ENCODE measurements around the gene KANSL1.

DNA sequence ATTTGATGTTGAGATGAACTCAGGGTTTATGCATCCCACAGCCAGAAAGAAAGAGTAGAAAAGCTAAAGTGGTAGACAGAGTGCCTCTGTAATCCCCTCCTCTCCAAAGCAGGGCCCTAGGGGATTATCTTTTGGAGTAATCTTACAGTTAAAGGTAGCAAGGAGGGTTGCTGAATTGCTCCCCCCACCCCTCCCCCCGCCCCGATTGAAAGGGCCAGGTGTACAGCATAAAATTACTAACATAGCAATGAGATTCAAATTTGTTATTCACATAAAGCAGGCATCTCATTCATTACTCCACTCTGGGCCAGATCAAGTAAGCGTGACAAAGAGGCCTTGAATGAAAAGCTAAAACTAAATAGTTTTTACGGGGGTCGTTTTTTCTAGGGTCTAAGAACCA is 121.4 kb downstream of the KANSL1 start:
- TF ChIP-seq POLR2A (conservative IDR thresholded peaks at IDR 0.05) (no peak), HIVEP1 (CRISPR knock-in tag; IDR thresholded peaks at IDR 0.05) (no peak), HDGF (IDR thresholded peaks at IDR 0.05) (no peak), HNRNPH1 (optimal IDR thresholded peaks at IDR 0.05; ENCODE audit: low read depth, low read length) (no peak), ILF3 (IDR thresholded peaks at IDR 0.05; ENCODE audit: borderline replicate concordance) (no peak), LARP7 (IDR thresholded peaks at IDR 0.05) (no peak), RAD21 (CRISPR knock-in tag; conservative IDR thresholded peaks at IDR 0.05 in 1 of 2, IDR thresholded peaks at IDR 0.05 in 1 of 2) (no peak), CBX5 (IDR thresholded peaks at IDR 0.05; ENCODE audit: borderline replicate concordance, low read depth) (no peak), DIDO1 (tag; IDR thresholded peaks at IDR 0.05; ENCODE audit: low read depth) (no peak), POLR2B (IDR thresholded peaks at IDR 0.05; ENCODE audit: low read depth, partially characterized antibody) (no peak)
- TF ChIP-seq, protein P1, sequence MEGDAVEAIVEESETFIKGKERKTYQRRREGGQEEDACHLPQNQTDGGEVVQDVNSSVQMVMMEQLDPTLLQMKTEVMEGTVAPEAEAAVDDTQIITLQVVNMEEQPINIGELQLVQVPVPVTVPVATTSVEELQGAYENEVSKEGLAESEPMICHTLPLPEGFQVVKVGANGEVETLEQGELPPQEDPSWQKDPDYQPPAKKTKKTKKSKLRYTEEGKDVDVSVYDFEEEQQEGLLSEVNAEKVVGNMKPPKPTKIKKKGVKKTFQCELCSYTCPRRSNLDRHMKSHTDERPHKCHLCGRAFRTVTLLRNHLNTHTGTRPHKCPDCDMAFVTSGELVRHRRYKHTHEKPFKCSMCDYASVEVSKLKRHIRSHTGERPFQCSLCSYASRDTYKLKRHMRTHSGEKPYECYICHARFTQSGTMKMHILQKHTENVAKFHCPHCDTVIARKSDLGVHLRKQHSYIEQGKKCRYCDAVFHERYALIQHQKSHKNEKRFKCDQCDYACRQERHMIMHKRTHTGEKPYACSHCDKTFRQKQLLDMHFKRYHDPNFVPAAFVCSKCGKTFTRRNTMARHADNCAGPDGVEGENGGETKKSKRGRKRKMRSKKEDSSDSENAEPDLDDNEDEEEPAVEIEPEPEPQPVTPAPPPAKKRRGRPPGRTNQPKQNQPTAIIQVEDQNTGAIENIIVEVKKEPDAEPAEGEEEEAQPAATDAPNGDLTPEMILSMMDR (IDR thresholded peaks at IDR 0.05 in 2 of 3, conservative IDR thresholded peaks at IDR 0.05 in 1 of 3; ENCODE audit: insufficient read depth in 2 of 3, low read depth in 1 of 3, low read length in 3 of 3), result no peak
- TF ChIP-seq, protein P2, sequence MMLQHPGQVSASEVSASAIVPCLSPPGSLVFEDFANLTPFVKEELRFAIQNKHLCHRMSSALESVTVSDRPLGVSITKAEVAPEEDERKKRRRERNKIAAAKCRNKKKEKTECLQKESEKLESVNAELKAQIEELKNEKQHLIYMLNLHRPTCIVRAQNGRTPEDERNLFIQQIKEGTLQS (IDR thresholded peaks at IDR 0.05), result no peak
- TF ChIP-seq, protein P2 (CRISPR knock-in tag; conservative IDR thresholded peaks at IDR 0.05), result no peak
- TF ChIP-seq, protein P3, sequence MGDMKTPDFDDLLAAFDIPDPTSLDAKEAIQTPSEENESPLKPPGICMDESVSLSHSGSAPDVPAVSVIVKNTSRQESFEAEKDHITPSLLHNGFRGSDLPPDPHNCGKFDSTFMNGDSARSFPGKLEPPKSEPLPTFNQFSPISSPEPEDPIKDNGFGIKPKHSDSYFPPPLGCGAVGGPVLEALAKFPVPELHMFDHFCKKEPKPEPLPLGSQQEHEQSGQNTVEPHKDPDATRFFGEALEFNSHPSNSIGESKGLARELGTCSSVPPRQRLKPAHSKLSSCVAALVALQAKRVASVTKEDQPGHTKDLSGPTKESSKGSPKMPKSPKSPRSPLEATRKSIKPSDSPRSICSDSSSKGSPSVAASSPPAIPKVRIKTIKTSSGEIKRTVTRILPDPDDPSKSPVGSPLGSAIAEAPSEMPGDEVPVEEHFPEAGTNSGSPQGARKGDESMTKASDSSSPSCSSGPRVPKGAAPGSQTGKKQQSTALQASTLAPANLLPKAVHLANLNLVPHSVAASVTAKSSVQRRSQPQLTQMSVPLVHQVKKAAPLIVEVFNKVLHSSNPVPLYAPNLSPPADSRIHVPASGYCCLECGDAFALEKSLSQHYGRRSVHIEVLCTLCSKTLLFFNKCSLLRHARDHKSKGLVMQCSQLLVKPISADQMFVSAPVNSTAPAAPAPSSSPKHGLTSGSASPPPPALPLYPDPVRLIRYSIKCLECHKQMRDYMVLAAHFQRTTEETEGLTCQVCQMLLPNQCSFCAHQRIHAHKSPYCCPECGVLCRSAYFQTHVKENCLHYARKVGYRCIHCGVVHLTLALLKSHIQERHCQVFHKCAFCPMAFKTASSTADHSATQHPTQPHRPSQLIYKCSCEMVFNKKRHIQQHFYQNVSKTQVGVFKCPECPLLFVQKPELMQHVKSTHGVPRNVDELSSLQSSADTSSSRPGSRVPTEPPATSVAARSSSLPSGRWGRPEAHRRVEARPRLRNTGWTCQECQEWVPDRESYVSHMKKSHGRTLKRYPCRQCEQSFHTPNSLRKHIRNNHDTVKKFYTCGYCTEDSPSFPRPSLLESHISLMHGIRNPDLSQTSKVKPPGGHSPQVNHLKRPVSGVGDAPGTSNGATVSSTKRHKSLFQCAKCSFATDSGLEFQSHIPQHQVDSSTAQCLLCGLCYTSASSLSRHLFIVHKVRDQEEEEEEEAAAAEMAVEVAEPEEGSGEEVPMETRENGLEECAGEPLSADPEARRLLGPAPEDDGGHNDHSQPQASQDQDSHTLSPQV (IDR thresholded peaks at IDR 0.05), result no peak

Data from K562 (cell line).